ENCODE results near the gene PDGFRB. TPM values are rescaled to one million over a fixed set of nuclear protein-coding genes. Genes with fewer than 3 reads are reported as not detected.

The PDGFRB gene
- total and polyA plus RNA-seq, 2 donors (not counting 1 experiment from before 2014, with no cell fraction given): 231 to 347 TPM

- H3K27me3 ChIP-seq (ENCODE audit: control insufficient read depth, insufficient read depth, low read length): peaks cover 32% of the 10 kb centered on the region
- no peaks in the 10 kb centered on the region for H3K36me3 ChIP-seq (ENCODE audit: control insufficient read depth, insufficient read depth, low read length)
- H3K79me2 ChIP-seq (ENCODE audit: control insufficient read depth, insufficient read depth, low read length): no peaks in the 10 kb centered on the region
- H3K4me2 ChIP-seq (ENCODE audit: extremely low read depth, insufficient read depth, low read length): no peak overlapping the region
- no peak overlapping the region for H3K27ac ChIP-seq (ENCODE audit: insufficient read depth, low read length)
- no peak overlapping the region for H3K4me3 ChIP-seq (replicated peaks in 1 of 4; ENCODE audit: control extremely low read depth in 1 of 4, insufficient read depth in 1 of 4, low read depth in 3 of 4, low read length in 4 of 4)
- DNase-seq (ENCODE audit: low read depth in 2 of 2): no peak
- no peaks in the 10 kb centered on the region for H3K4me1 ChIP-seq (ENCODE audit: control insufficient read depth, extremely low read depth, insufficient read depth, low read length)
- H3K9ac ChIP-seq (ENCODE audit: insufficient read depth, low read length): no peak overlapping the region
- TF ChIP-seq CTCF (conservative IDR thresholded peaks at IDR 0.05 in 1 of 2, IDR thresholded peaks at IDR 0.05 in 1 of 2; ENCODE audit: low read depth in 1 of 2, low read length in 2 of 2) (no peak), EZH2 (IDR thresholded peaks at IDR 0.05; ENCODE audit: low read length, missing control alignments) (no peak)
- H2AFZ ChIP-seq (ENCODE audit: low read length): no peak overlapping the region
- no peaks in the 10 kb centered on the region for H4K20me1 ChIP-seq (ENCODE audit: control insufficient read depth, extremely low read depth, insufficient read depth, low read length)
- no peaks in the 10 kb centered on the region for H3K9me3 ChIP-seq (ENCODE audit: control insufficient read depth, insufficient read depth, low read depth, low read length)
Measured at GRCh38 chr5:150196514-150196913, 40.9 kb upstream of the PDGFRB start.

- no peak overlapping the region for H2AFZ ChIP-seq (ENCODE audit: low read length)
- TF ChIP-seq CTCF (conservative IDR thresholded peaks at IDR 0.05 in 1 of 2, IDR thresholded peaks at IDR 0.05 in 1 of 2; ENCODE audit: low read depth in 1 of 2, low read length in 2 of 2): no peak
- no peak for TF ChIP-seq EZH2 (IDR thresholded peaks at IDR 0.05; ENCODE audit: low read length, missing control alignments)
Measured at GRCh38 chr5:150195736-150196485, 40.3 kb upstream of the PDGFRB start.

GRCh38 chr5:150192462-150192861 is 36.8 kb upstream of the PDGFRB start:
- TF ChIP-seq CTCF (conservative IDR thresholded peaks at IDR 0.05 in 1 of 2, IDR thresholded peaks at IDR 0.05 in 1 of 2; ENCODE audit: low read depth in 1 of 2, low read length in 2 of 2) (no peak), EZH2 (IDR thresholded peaks at IDR 0.05; ENCODE audit: low read length, missing control alignments) (no peak)
- Histone ChIP-seq H3K79me2 (ENCODE audit: control insufficient read depth, insufficient read depth, low read length) (no peaks in the 10 kb centered on the region), H4K20me1 (ENCODE audit: control insufficient read depth, extremely low read depth, insufficient read depth, low read length) (no peaks in the 10 kb centered on the region), H3K4me1 (ENCODE audit: control insufficient read depth, extremely low read depth, insufficient read depth, low read length) (no peaks in the 10 kb centered on the region), H3K4me2 (ENCODE audit: extremely low read depth, insufficient read depth, low read length) (no peak overlapping the region), H3K4me3 (replicated peaks in 1 of 4; ENCODE audit: control extremely low read depth in 1 of 4, insufficient read depth in 1 of 4, low read depth in 3 of 4, low read length in 4 of 4) (no peak overlapping the region), H3K27ac (ENCODE audit: insufficient read depth, low read length) (no peak overlapping the region), H3K27me3 (ENCODE audit: control insufficient read depth, insufficient read depth, low read length) (peaks cover 65% of the 10 kb centered on the region), H2AFZ (ENCODE audit: low read length) (no peak overlapping the region), H3K9me3 (ENCODE audit: control insufficient read depth, insufficient read depth, low read depth, low read length) (no peaks in the 10 kb centered on the region), H3K9ac (ENCODE audit: insufficient read depth, low read length) (no peak overlapping the region), H3K36me3 (ENCODE audit: control insufficient read depth, insufficient read depth, low read length) (no peaks in the 10 kb centered on the region)
- DNase-seq (ENCODE audit: low read depth in 2 of 2): no peak

More at GRCh38 chr5:150195736-150196485, 40.3 kb upstream of the PDGFRB start:
- H3K27me3 ChIP-seq (ENCODE audit: control insufficient read depth, insufficient read depth, low read length): peaks cover 36% of the 10 kb centered on the region
- H3K9me3 ChIP-seq (ENCODE audit: control insufficient read depth, insufficient read depth, low read depth, low read length): no peaks in the 10 kb centered on the region
- H3K4me3 ChIP-seq (replicated peaks in 1 of 4; ENCODE audit: control extremely low read depth in 1 of 4, insufficient read depth in 1 of 4, low read depth in 3 of 4, low read length in 4 of 4): no peak overlapping the region
- H3K4me1 ChIP-seq (ENCODE audit: control insufficient read depth, extremely low read depth, insufficient read depth, low read length): no peaks in the 10 kb centered on the region
- DNase-seq (ENCODE audit: low read depth in 2 of 2): no peak
- no peaks in the 10 kb centered on the region for H4K20me1 ChIP-seq (ENCODE audit: control insufficient read depth, extremely low read depth, insufficient read depth, low read length)
- no peak overlapping the region for H3K4me2 ChIP-seq (ENCODE audit: extremely low read depth, insufficient read depth, low read length)
- no peak overlapping the region for H3K9ac ChIP-seq (ENCODE audit: insufficient read depth, low read length)
- H3K79me2 ChIP-seq (ENCODE audit: control insufficient read depth, insufficient read depth, low read length): no peaks in the 10 kb centered on the region
- no peaks in the 10 kb centered on the region for H3K36me3 ChIP-seq (ENCODE audit: control insufficient read depth, insufficient read depth, low read length)
- no peak overlapping the region for H3K27ac ChIP-seq (ENCODE audit: insufficient read depth, low read length)

Measured in fibroblast of lung (primary cell).